HepG2 (cell line): Measurements from ENCODE around the gene STK11. TPM values are rescaled to one million over a fixed set of nuclear protein-coding genes. Genes with fewer than 3 reads are reported as not detected.

Experiments used
- ATAC-seq: fragments of 200-7000 bp; cut with Tn5 transposase; 3 replicates; pipeline ENCODE4 v1.9.1; 2020; ENCODE audit warnings: mild to moderate bottlenecking, moderate library complexity
- Bru-seq: library from RNA; stranded (reverse); fragments of 400-500 nt; gene quantifications from one replicate; lab custom pipeline; 2021; lab: Mats Ljungman, UMichigan
- BruChase-seq, 2 experiments: library from RNA; stranded (reverse); fragments of 400-500 nt; gene quantifications; one replicate each; lab custom pipeline; 2021; lab: Mats Ljungman, UMichigan
- BruUV-seq: library from RNA; stranded (reverse); fragments of 400-500 nt; replicated peaks from 2 replicates; lab custom pipeline; 2021; lab: Mats Ljungman, UMichigan
- CTCF ChIA-PET: fragments of 300-600 bp; formaldehyde crosslinking; extraction: SDS; loops from one replicate; lab custom pipeline; 2021; ENCODE audit warnings: low total read pairs, inconsistent platforms, low intra/inter-chr PET ratio; lab: Yijun Ruan, JAX
- POLR2A ChIA-PET: fragments of 350-600 bp; sonication (Branson Sonifier 250); formaldehyde crosslinking; loops from one replicate; lab custom pipeline; 2020; ENCODE audit warnings: antibody characterized with exemption, inconsistent platforms; lab: Yijun Ruan, JAX
- DNase-seq: peaks from one replicate; pipeline ENCODE4 v3.0.0-alpha.2; 2015; ENCODE audit warnings: low spot score
- FAIRE-seq: peaks from 3 replicates; lab custom pipeline; 2011; peaks lifted over from hg19 to GRCh38; lab: Jason Lieb, UNC
- H2AFZ ChIP-seq: one replicate; pipeline ENCODE4 v1.6.1; 2011; ENCODE audit warnings: low read length, inconsistent platforms
- H3K27ac ChIP-seq: fragments of 300-600 bp; 3 replicates; pipeline ENCODE4 v1.8.0; 2011; ENCODE audit warnings: mixed run types, mild to moderate bottlenecking, mixed read lengths, low read length, inconsistent platforms; ENCODE audit not compliant: insufficient read depth; ENCODE audit errors: extremely low read length
- H3K27me3 ChIP-seq, 2 experiments: fragments of 200-600 bp in 1 of 2; 2 replicates in 1 of 2; 3 replicates in 1 of 2; pipeline versions ENCODE4 v1.6.0 to v1.8.0; 2011; ENCODE audit warnings: low read length in 2 of 2, mild to moderate bottlenecking in 2 of 2, moderate library complexity in 2 of 2, inconsistent platforms in 1 of 2; ENCODE audit not compliant: insufficient read depth in 2 of 2, control insufficient read depth in 1 of 2
- H3K36me3 ChIP-seq, 2 experiments: fragments of 200-600 bp in 1 of 2; replicated peaks in 1 of 2; 2 replicates in 1 of 2; 3 replicates in 1 of 2; pipeline versions ENCODE4 v1.5.1 to v1.8.0; 2011; ENCODE audit warnings: low read length in 2 of 2, inconsistent platforms in 1 of 2; ENCODE audit not compliant: insufficient read depth in 2 of 2, control insufficient read depth in 1 of 2
- H3K4me1 ChIP-seq: 2 replicates; pipeline ENCODE4 v1.5.1; 2012; ENCODE audit warnings: low read length, inconsistent platforms; ENCODE audit not compliant: insufficient read depth
- H3K4me2 ChIP-seq: 2 replicates; pipeline ENCODE4 v1.6.0; 2011; ENCODE audit warnings: low read depth, low read length, inconsistent platforms
- H3K4me3 ChIP-seq, 3 experiments: fragments of 200-600 bp in 1 of 3; sonication (generic), shearing (Covaris generic) in 1 of 3; replicated peaks in 1 of 3; 2 replicates each; pipeline ENCODE4 v1.5.1; 2011 to 2016; ENCODE audit warnings: low read length in 3 of 3, inconsistent platforms in 2 of 3, low read depth in 2 of 3, mild to moderate bottlenecking in 2 of 3, control low read depth in 1 of 3, mixed read lengths in 1 of 3; ENCODE audit not compliant: insufficient read depth in 1 of 3
- H3K79me2 ChIP-seq: one replicate; pipeline ENCODE4 v1.6.1; 2011; ENCODE audit warnings: low read length, inconsistent platforms; ENCODE audit not compliant: insufficient read depth
- H3K9ac ChIP-seq: 2 replicates; pipeline ENCODE4 v1.6.0; 2011; ENCODE audit warnings: mild to moderate bottlenecking, low read depth, low read length, inconsistent platforms; ENCODE audit not compliant: insufficient read depth
- H3K9me3 ChIP-seq: 2 replicates; pipeline ENCODE4 v1.5.1; 2012; ENCODE audit warnings: mild to moderate bottlenecking, low read length
- H4K20me1 ChIP-seq: 2 replicates; pipeline ENCODE4 v1.6.0; 2011; ENCODE audit warnings: inconsistent platforms, mild to moderate bottlenecking, low read length, moderate library complexity; ENCODE audit not compliant: insufficient read depth
- ARNTL ChIP-seq: sonication (generic); formaldehyde crosslinking; IDR thresholded peaks from 2 replicates; pipeline ENCODE4 v1.4.0; 2020; ENCODE audit warnings: mild to moderate bottlenecking, missing genetic modification reagents
- CENPX ChIP-seq: sonication (generic); formaldehyde crosslinking; IDR thresholded peaks from 2 replicates; pipeline ENCODE4 v1.9.0; 2021; ENCODE audit warnings: mild to moderate bottlenecking, missing genetic modification reagents, moderate library complexity
- POLR2G ChIP-seq: fragments of 200-400 bp; formaldehyde crosslinking; IDR thresholded peaks from 2 replicates; pipeline ENCODE4 v1.6.1; 2018; ENCODE audit warnings: mild to moderate bottlenecking, low read depth, low read length, moderate library complexity
- THAP8 ChIP-seq: sonication (generic); formaldehyde crosslinking; IDR thresholded peaks from 2 replicates; pipeline ENCODE4 v1.5.1; 2020; ENCODE audit warnings: missing genetic modification reagents, mild to moderate bottlenecking, borderline replicate concordance
- ZHX2 ChIP-seq, 2 experiments: sonication (generic) in 1 of 2; formaldehyde crosslinking in 1 of 2; IDR thresholded peaks; 2 replicates each; pipeline versions ENCODE4 v1.6.1 to v1.9.0; 2014 to 2022; ENCODE audit warnings: antibody characterized with exemption in 1 of 2, borderline replicate concordance in 1 of 2, inconsistent platforms in 1 of 2, low read depth in 1 of 2, missing genetic modification reagents in 1 of 2
- ZNF160 ChIP-seq: sonication (generic); formaldehyde crosslinking; IDR thresholded peaks from 2 replicates; pipeline ENCODE4 v1.8.0; 2022; ENCODE audit warnings: mild to moderate bottlenecking, inconsistent platforms, missing genetic modification reagents
- ZNF335 ChIP-seq: sonication (generic); formaldehyde crosslinking; IDR thresholded peaks from 2 replicates; pipeline ENCODE4 v1.4.0; 2020; ENCODE audit warnings: missing genetic modification reagents
- WGBS: methylation state at CpG from one replicate; pipeline ENCODE4 v1.1.6; 2017; ENCODE audit warnings: low lambda C conversion rate; 5-methylcytosine and 5-hydroxymethylcytosine counted together
- in situ Hi-C: cut with HindIII; loops from 2 replicates; pipeline ENCODE4 v1.10.0; 2017; ENCODE audit warnings: low pct_unique_long_range_greater_than_20kb; ENCODE audit not compliant: extremely low pct_ligation_motif_present
- intact Hi-C: fragments of 100-400 bp; cut with micrococcal nuclease; formaldehyde crosslinking; loops from one replicate; pipeline ENCODE4 v1.10.0; 2022; ENCODE audit not compliant: unreplicated experiment
- long read RNA-seq, 2 experiments: library from RNA in 1 of 2; library from polyadenylated mRNA in 1 of 2; stranded (forward) in 1 of 2; unstranded in 1 of 2; transcript quantifications; one replicate each; pipeline ENCODE4 v2.0.0, GENCODE V29; 2019 to 2022
- polyA minus RNA-seq, 3 experiments: library from RNA; depleted of rRNA, polyadenylated mRNA; stranded (reverse); fragments of >200 nt; gene quantifications; 2 replicates each; pipeline ENCODE4 v1.2.3, GENCODE V29; 2011; ENCODE audit warnings: low replicate concordance in 1 of 3
- polyA plus RNA-seq, 8 experiments: library from polyadenylated mRNA; depleted of rRNA in 3 of 8; stranded (reverse) in 7 of 8; unstranded in 1 of 8; fragments of >200 nt; fragmentation: Illumina TruSeq in 4 of 8; extraction: Trizol in 4 of 8; gene quantifications; 2 replicates each; pipeline versions ENCODE4 v1.2.1 to v1.2.3, GENCODE V29; 2011 to 2016; ENCODE audit warnings: low read depth in 4 of 8, missing spikeins in 1 of 8, mixed read lengths in 1 of 8; ENCODE audit not compliant: insufficient read depth in 1 of 8
- total RNA-seq, 5 experiments: library from RNA; depleted of rRNA; stranded (reverse); fragments of >200 nt; fragmentation: Illumina TruSeq; extraction: Trizol; gene quantifications; 2 replicates each; pipeline ENCODE4 v1.2.3, GENCODE V29; 2016; ENCODE audit warnings: low read depth in 1 of 5
- TF ChIP-seq, protein P1 (sequence below): sonication (generic); formaldehyde crosslinking; IDR thresholded peaks from 2 replicates; pipeline ENCODE4 v1.8.1; 2023; ENCODE audit warnings: mild to moderate bottlenecking, missing genetic modification reagents, borderline replicate concordance

STK11 gene
- total RNA-seq (2016; rRNA removed; fragmentation: Illumina TruSeq; extraction: Trizol) (28.4 and 43.6 TPM in 2 replicates), polyA plus RNA-seq (2011; rRNA removed) (27.5 and 40.8 TPM in 2 replicates), polyA minus RNA-seq (2011; rRNA and poly(A)+ RNA removed; ENCODE audit: low replicate concordance) (2.2 and 54.9 TPM in 2 replicates), Bru-seq, nascent RNA (percentile 55 among the genes with signal in this experiment), BruChase-seq, experiment 1, labeled RNA remaining after a 6-hour chase (percentile 79 among the genes with signal in this experiment), BruChase-seq, experiment 2, labeled RNA remaining after a 2-hour chase (percentile 67 among the genes with signal in this experiment)
- total RNA-seq (2016; cell fraction: cytosol; rRNA removed; fragmentation: Illumina TruSeq; extraction: Trizol; ENCODE audit: low read depth): 18.3 and 20.2 TPM in 2 replicates
- 23.3 and 42.4 TPM in 2 replicates for total RNA-seq (2016; cell fraction: insoluble cytoplasmic fraction; rRNA removed; fragmentation: Illumina TruSeq; extraction: Trizol)
- 47.5 and 49.4 TPM in 2 replicates for total RNA-seq (2016; cell fraction: membrane; rRNA removed; fragmentation: Illumina TruSeq; extraction: Trizol)
- 33.1 and 35.0 TPM in 2 replicates for total RNA-seq (2016; cell fraction: nucleus; rRNA removed; fragmentation: Illumina TruSeq; extraction: Trizol)
- 31.3 and 45.7 TPM in 2 replicates for polyA plus RNA-seq (2011; cell fraction: cytosol; rRNA removed)
- 143 and 178 TPM in 2 replicates for polyA plus RNA-seq (2011; cell fraction: nucleus; rRNA removed)
- 38.3 and 41.3 TPM in 2 replicates for polyA plus RNA-seq (2012)
- polyA plus RNA-seq (2016; cell fraction: cytosol; fragmentation: Illumina TruSeq; extraction: Trizol; ENCODE audit: low read depth): 12.4 and 14.0 TPM in 2 replicates
- polyA plus RNA-seq (2016; cell fraction: insoluble cytoplasmic fraction; fragmentation: Illumina TruSeq; extraction: Trizol; ENCODE audit: low read depth): 24.8 and 28.5 TPM in 2 replicates
- polyA plus RNA-seq (2016; cell fraction: membrane; fragmentation: Illumina TruSeq; extraction: Trizol; ENCODE audit: low read depth): 31.5 and 34.3 TPM in 2 replicates
- 76.9 and 78.9 TPM in 2 replicates for polyA plus RNA-seq (2016; cell fraction: nucleus; fragmentation: Illumina TruSeq; extraction: Trizol; ENCODE audit: insufficient read depth, low read depth)
- 24.1 and 27.3 TPM in 2 replicates for polyA minus RNA-seq (2011; cell fraction: cytosol; rRNA and poly(A)+ RNA removed)
- polyA minus RNA-seq (2011; cell fraction: nucleus; rRNA and poly(A)+ RNA removed): 21.8 and 30.2 TPM in 2 replicates
- long read RNA-seq, experiment 1, partial matches to known transcripts: 10 of 12 reads
- long read RNA-seq, experiment 1, other reads (novel, unspliced or antisense): 2 of 12 reads
- long read RNA-seq, experiment 2, transcript STK11-201 (10 exons, 2,611 nt): major isoform, 39 of 99 reads
- long read RNA-seq, experiment 2, partial matches to known transcripts: 31 of 99 reads
- long read RNA-seq, experiment 2, other reads (novel, unspliced or antisense): 28 of 99 reads

DNA sequence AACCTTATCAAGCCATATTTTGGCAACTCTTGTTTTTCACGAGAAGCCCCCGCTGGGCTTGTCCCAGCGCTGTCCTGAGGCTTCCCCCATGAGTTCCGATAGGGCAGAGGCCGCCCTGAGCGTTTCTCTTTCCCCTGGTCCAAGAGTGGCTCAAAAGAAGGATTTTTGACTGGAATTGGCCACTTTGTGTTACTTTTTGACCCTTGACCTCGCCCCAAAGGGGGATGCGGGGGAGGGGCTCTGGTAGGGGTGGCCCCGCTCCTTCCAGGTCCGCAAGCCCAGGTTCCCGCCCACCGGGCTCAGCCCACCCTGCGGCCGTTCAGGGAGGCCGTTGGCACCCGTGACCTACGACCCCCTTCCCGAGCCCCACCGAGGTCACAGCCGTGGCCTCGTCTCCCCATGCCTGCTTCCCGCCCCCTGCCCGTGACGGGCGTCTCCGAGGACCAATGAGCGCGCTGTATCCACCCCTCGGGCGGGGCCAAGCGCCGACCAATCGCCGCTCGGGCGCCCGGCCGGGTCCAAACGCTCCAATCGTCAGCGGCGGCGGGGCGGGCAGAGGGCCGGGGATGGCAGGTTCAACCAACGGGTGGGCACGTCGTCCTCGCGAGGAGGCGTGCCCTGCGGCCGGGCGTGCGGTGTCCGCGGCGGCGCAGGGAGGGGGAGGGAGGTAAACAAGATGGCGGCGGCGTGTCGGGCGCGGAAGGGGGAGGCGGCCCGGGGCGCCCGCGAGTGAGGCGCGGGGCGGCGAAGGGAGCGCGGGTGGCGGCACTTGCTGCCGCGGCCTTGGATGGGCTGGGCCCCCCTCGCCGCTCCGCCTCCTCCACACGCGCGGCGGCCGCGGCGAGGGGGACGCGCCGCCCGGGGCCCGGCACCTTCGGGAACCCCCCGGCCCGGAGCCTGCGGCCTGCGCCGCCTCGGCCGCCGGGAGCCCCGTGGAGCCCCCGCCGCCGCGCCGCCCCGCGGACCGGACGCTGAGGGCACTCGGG is at the start of gene STK11:
TSS of gene STK11 (plus strand) at position 665 of the 986 bp plus-strand sequence. CDS start 1,136 bp downstream, outside the sequence.
- Histone ChIP-seq H3K27ac (peak within 1 kb of the TSS; percentile 87), H2AFZ (no peak within 1 kb of the TSS), H3K4me3 (peak within 1 kb of the TSS; percentile 65 to 92 (median 81)), H3K4me2 (peak within 1 kb of the TSS; percentile 87), H3K36me3 (peaks cover 5 to 7% of the 10 kb centered on the region in 2 experiments; a peak in 4 of 5 replicates), H3K9ac (peak within 1 kb of the TSS; percentile 82), H3K4me1 (peaks cover 62% of the 10 kb centered on the region), H4K20me1 (peaks cover 28% of the 10 kb centered on the region), H3K79me2 (peaks cover 40% of the 10 kb centered on the region), H3K9me3 (no peaks in the 10 kb centered on the region), H3K27me3 (no peaks in the 10 kb centered on the region; a peak in 1 of 5 replicates)
- ChIA-PET CTCF (no interaction called here), POLR2A (interaction anchor here (2.3 kb wide), 1 partner anchor 92 kb away, joined by 11 read pairs; no protein-coding TSS in a partner anchor)
- FAIRE-seq (peak; percentile 76), DNase-seq (peak; percentile 91), ATAC-seq (peak; percentile 90)
- WGBS: 17% methylated on average over 13 of the region's 114 CpGs
- intact Hi-C loops: no loop called here
- in situ Hi-C loops: no loop called here
- no TSS peak for BruUV-seq
- TF ChIP-seq CENPX: no peak
- peak; percentile 44; the same call in 1 of the 2 replicates for TF ChIP-seq ZNF335 (CRISPR knock-in tag)
- TF ChIP-seq ZHX2 (IDR thresholded peaks at IDR 0.05; ENCODE audit: low read depth): no peak; the same call in 1 of the 2 replicates
- no peak for TF ChIP-seq ZHX2 (CRISPR knock-in tag; IDR thresholded peaks at IDR 0.05; ENCODE audit: borderline replicate concordance)
- TF ChIP-seq ZNF160 (CRISPR knock-in tag): no peak
- TF ChIP-seq ARNTL (CRISPR knock-in tag): peak; percentile 83
- TF ChIP-seq POLR2G: peak; percentile 64
- TF ChIP-seq THAP8: no peak
- TF ChIP-seq, protein P1, sequence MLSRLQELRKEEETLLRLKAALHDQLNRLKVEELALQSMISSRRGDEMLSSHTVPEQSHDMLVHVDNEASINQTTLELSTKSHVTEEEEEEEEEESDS (CRISPR knock-in tag): no peak; the same call in 1 of the 2 replicates
